ENCODE results near the gene AGL. TPM values are rescaled to one million over a fixed set of nuclear protein-coding genes. Genes with fewer than 3 reads are reported as not detected.

The AGL gene
- total and polyA plus RNA-seq, 2 experiments from 2014 or later, result 13.4 to 22.9 TPM

DNA sequence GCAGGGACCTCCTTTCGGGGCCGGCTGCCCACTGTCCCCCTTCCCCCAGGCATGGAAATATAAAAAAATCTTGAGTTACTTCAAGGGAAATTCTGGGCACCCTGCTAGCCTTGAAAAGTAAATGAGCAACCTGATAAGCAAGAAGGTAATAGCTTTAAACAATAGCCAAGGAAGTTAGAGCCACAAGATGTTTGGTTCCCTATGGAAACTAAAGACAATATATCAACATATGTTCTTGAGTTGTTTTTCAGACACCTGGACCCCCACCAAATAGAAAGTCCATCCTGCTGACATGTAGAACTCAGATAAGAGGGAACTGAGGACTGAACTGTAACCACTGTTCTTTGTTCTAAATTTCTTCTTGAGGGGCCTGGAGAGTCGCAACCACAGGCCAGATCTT, 100.3 kb downstream of the AGL start:
- no peak for TF ChIP-seq CREB1 (CRISPR knock-in tag; IDR thresholded peaks at IDR 0.05; ENCODE audit: low read depth)
- no peak for TF ChIP-seq STAT1 (IDR thresholded peaks at IDR 0.05; ENCODE audit: unreplicated experiment)
- no peak overlapping the region for H3K4me2 ChIP-seq
- peaks cover 2% of the 10 kb centered on the region for H3K27me3 Mint-ChIP-seq (ENCODE audit: insufficient read depth, low read depth, poor library complexity)
- peaks cover 4% of the 10 kb centered on the region; the same call in 2 of the 3 replicates for H3K4me1 Mint-ChIP-seq
- H3K4me3 Mint-ChIP-seq, result no peak overlapping the region
- H2AFZ ChIP-seq, result peak overlapping the region; percentile 5; the same call in 1 of the 2 replicates
- no peaks in the 10 kb centered on the region for H3K36me3 Mint-ChIP-seq (ENCODE audit: low read depth)
- no peaks in the 10 kb centered on the region for H3K36me3 ChIP-seq (ENCODE audit: insufficient read depth)
- no peaks in the 10 kb centered on the region for H3K79me2 ChIP-seq (replicated peaks; ENCODE audit: insufficient read depth)
- no peaks in the 10 kb centered on the region for H3F3A ChIP-seq (replicated peaks; ENCODE audit: low read depth)
- no peaks in the 10 kb centered on the region; the same call in 1 of the 2 replicates for H3K9me2 ChIP-seq (ENCODE audit: insufficient read depth)
- peak; percentile 5 for DNase-seq (ENCODE audit: low spot score)
- no peak overlapping the region for H3K4me3 ChIP-seq
- H3K4me1 ChIP-seq (ENCODE audit: insufficient read depth), result no peaks in the 10 kb centered on the region
- H3K27ac Mint-ChIP-seq, result no peak overlapping the region; the same call in 1 of the 2 replicates
- no peaks in the 10 kb centered on the region for H3K27me3 ChIP-seq (ENCODE audit: insufficient read depth)
- no peak for ATAC-seq
- H4K20me1 ChIP-seq (replicated peaks; ENCODE audit: insufficient read depth), result no peaks in the 10 kb centered on the region
- peak overlapping the region; percentile 61; the same call in 1 of the 2 replicates for H3K27ac ChIP-seq (ENCODE audit: low read depth)
- no peaks in the 10 kb centered on the region for H3K9me3 Mint-ChIP-seq

- Histone ChIP-seq H3K36me3 (ENCODE audit: insufficient read depth) (no peaks in the 10 kb centered on the region), H3K4me3 (no peak overlapping the region), H3K4me1 (ENCODE audit: insufficient read depth) (no peaks in the 10 kb centered on the region), H3F3A (replicated peaks; ENCODE audit: low read depth) (no peaks in the 10 kb centered on the region), H3K27ac (ENCODE audit: low read depth) (no peak overlapping the region), H3K9me2 (ENCODE audit: insufficient read depth) (no peaks in the 10 kb centered on the region; the same call in 1 of the 2 replicates), H3K4me2 (no peak overlapping the region), H3K27me3 (ENCODE audit: insufficient read depth) (no peaks in the 10 kb centered on the region), H2AFZ (no peak overlapping the region), H4K20me1 (replicated peaks; ENCODE audit: insufficient read depth) (no peaks in the 10 kb centered on the region), H3K79me2 (replicated peaks; ENCODE audit: insufficient read depth) (no peaks in the 10 kb centered on the region)
- Mint-ChIP-seq H3K36me3 (ENCODE audit: low read depth) (no peaks in the 10 kb centered on the region; the same call in 2 of the 3 replicates), H3K4me3 (no peak overlapping the region), H3K27me3 (ENCODE audit: insufficient read depth, low read depth, poor library complexity) (no peaks in the 10 kb centered on the region), H3K9me3 (peaks cover 4% of the 10 kb centered on the region; the same call in 2 of the 3 replicates), H3K27ac (no peak overlapping the region), H3K4me1 (peaks cover 4% of the 10 kb centered on the region; the same call in 2 of the 3 replicates)
- TF ChIP-seq CREB1 (CRISPR knock-in tag; IDR thresholded peaks at IDR 0.05; ENCODE audit: low read depth) (no peak), STAT1 (IDR thresholded peaks at IDR 0.05; ENCODE audit: unreplicated experiment) (no peak), ZNF114 (CRISPR knock-in tag; IDR thresholded peaks at IDR 0.05) (no peak)
- no peak for ATAC-seq
- no peak for DNase-seq (ENCODE audit: low spot score)
Observed at GRCh38 chr1:99952522-99952921, 102.4 kb downstream of the AGL start.

GRCh38 chr1:99955375-99955774, 105.2 kb downstream of the AGL start:
- H3K27me3 Mint-ChIP-seq (ENCODE audit: insufficient read depth, low read depth, poor library complexity), result no peaks in the 10 kb centered on the region
- peaks cover 9% of the 10 kb centered on the region; the same call in 2 of the 3 replicates for H3K4me1 Mint-ChIP-seq
- ATAC-seq (no peak), DNase-seq (ENCODE audit: low spot score) (no peak)
- H3K4me3 Mint-ChIP-seq, result no peak overlapping the region
- Histone ChIP-seq H3K4me3 (no peak overlapping the region), H3K4me1 (ENCODE audit: insufficient read depth) (peaks cover 6% of the 10 kb centered on the region; the same call in 1 of the 2 replicates), H4K20me1 (replicated peaks; ENCODE audit: insufficient read depth) (no peaks in the 10 kb centered on the region), H3K79me2 (replicated peaks; ENCODE audit: insufficient read depth) (no peaks in the 10 kb centered on the region), H3K4me2 (no peak overlapping the region), H3K9me2 (ENCODE audit: insufficient read depth) (no peaks in the 10 kb centered on the region), H2AFZ (no peak overlapping the region), H3K27ac (ENCODE audit: low read depth) (no peak overlapping the region), H3K27me3 (ENCODE audit: insufficient read depth) (no peaks in the 10 kb centered on the region), H3K36me3 (ENCODE audit: insufficient read depth) (no peaks in the 10 kb centered on the region), H3F3A (replicated peaks; ENCODE audit: low read depth) (no peaks in the 10 kb centered on the region)
- no peak overlapping the region for H3K27ac Mint-ChIP-seq
- peaks cover 4% of the 10 kb centered on the region; the same call in 1 of the 3 replicates for H3K36me3 Mint-ChIP-seq (ENCODE audit: low read depth)
- H3K9me3 Mint-ChIP-seq, result peaks cover 7% of the 10 kb centered on the region; the same call in 2 of the 3 replicates
- no peak for TF ChIP-seq EZH2 (IDR thresholded peaks at IDR 0.05; ENCODE audit: low read depth, unreplicated experiment)
- no peak for TF ChIP-seq NANOG (IDR thresholded peaks at IDR 0.05; ENCODE audit: borderline replicate concordance)
- TF ChIP-seq, protein P1, sequence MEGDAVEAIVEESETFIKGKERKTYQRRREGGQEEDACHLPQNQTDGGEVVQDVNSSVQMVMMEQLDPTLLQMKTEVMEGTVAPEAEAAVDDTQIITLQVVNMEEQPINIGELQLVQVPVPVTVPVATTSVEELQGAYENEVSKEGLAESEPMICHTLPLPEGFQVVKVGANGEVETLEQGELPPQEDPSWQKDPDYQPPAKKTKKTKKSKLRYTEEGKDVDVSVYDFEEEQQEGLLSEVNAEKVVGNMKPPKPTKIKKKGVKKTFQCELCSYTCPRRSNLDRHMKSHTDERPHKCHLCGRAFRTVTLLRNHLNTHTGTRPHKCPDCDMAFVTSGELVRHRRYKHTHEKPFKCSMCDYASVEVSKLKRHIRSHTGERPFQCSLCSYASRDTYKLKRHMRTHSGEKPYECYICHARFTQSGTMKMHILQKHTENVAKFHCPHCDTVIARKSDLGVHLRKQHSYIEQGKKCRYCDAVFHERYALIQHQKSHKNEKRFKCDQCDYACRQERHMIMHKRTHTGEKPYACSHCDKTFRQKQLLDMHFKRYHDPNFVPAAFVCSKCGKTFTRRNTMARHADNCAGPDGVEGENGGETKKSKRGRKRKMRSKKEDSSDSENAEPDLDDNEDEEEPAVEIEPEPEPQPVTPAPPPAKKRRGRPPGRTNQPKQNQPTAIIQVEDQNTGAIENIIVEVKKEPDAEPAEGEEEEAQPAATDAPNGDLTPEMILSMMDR (conservative IDR thresholded peaks at IDR 0.05; ENCODE audit: low read depth in 2 of 2), result no peak
- TF ChIP-seq, protein P2, sequence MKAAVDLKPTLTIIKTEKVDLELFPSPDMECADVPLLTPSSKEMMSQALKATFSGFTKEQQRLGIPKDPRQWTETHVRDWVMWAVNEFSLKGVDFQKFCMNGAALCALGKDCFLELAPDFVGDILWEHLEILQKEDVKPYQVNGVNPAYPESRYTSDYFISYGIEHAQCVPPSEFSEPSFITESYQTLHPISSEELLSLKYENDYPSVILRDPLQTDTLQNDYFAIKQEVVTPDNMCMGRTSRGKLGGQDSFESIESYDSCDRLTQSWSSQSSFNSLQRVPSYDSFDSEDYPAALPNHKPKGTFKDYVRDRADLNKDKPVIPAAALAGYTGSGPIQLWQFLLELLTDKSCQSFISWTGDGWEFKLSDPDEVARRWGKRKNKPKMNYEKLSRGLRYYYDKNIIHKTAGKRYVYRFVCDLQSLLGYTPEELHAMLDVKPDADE (IDR thresholded peaks at IDR 0.05), result no peak

Measured in GM23338 (cell line).